Left lobe of liver (tissue), 2 donors: ENCODE results near the gene ZSWIM8. TPM values are rescaled to one million over a fixed set of nuclear protein-coding genes. Genes with fewer than 3 reads are reported as not detected.
A peak's percentile ranks its signal among the peaks of the same experiment; 100 is the strongest.
"Not testable (repeated sequence)": the region's sequence is repeated elsewhere in the genome, so short reads cannot be mapped to it uniquely, and the experiment has no call there.

Source experiments
- ATAC-seq: fragments of 200-7000 bp; cut with Tn5 transposase; one replicate; pipeline ENCODE4 v1.9.1; 2020; ENCODE audit warnings: mild to moderate bottlenecking, moderate library complexity
- DNase-seq: peaks from one replicate; pipeline ENCODE4 v3.0.0-alpha.2; 2020; ENCODE audit warnings: low spot score
- total RNA-seq: library from RNA; stranded (reverse); gene quantifications from one replicate; pipeline ENCODE4 v1.2.1, GENCODE V29; 2021
- donor health status: DM: no; HTN: no; CAD: no; lungs with moderate emphysema.
- donor health status: DM: no; HTN: yes; CAD: no.

Gene ZSWIM8
- total RNA-seq, 1 donor from 2014 or later = 101 TPM

DNA sequence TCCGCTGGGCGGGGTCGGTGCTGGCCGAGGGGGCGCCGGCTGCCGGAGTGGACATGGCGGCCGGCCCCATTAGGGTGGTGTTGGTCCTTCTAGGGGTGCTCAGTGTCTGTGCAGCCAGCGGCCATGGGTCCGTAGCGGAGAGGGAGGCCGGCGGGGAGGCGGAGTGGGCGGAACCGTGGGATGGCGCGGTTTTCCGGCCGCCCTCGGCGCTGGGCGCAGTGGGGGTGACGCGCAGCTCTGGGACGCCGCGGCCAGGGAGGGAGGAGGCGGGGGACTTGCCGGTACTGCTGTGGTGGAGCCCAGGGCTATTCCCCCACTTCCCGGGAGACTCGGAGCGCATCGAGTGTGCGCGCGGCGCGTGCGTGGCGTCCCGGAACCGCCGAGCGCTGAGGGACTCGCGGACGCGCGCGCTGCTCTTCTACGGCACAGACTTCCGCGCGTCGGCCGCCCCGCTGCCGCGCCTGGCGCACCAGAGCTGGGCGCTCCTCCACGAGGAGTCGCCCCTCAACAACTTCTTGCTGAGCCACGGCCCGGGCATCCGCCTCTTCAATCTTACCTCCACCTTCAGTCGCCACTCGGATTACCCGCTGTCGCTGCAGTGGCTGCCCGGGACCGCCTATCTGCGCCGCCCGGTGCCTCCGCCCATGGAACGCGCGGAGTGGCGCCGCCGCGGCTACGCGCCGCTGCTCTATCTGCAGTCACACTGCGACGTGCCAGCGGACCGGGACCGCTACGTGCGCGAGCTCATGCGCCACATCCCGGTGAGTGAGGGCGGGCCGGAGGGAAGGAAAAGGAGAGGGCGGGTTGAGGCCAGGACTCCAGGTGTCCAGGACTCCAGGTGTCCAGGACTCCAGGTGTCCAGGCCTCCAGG is 12.9 kb upstream of the ZSWIM8 start:
- peak; percentile 88 for DNase-seq
- peak; percentile 83 for ATAC-seq

GRCh38 chr10:73773152-73773879 is 12.1 kb upstream of the ZSWIM8 start:
- ATAC-seq (peak; percentile 0), DNase-seq (no peak)

DNA sequence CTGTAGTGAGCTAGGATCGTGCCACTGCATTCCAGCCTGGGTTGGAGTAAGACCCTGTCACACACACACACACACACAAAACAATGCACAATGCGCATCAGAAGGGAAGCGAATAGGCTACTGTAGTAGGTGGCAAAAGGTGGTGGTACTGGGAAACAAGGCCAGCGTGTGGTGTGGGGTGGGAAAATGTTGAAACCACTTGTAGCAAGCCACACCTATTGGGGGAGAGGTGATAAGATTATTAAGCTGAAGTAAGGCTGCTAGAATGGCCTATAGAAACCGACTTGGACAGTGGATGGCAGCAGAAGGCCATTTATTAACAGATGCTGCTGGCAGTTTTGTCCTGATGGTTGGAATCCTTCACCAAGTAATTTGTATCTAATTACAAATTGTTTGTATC is 10.8 kb upstream of the ZSWIM8 start:
- no peak for ATAC-seq
- no peak for DNase-seq

GRCh38 chr10:73779018-73779417 is 6.4 kb upstream of the ZSWIM8 start:
- no peak for ATAC-seq

GRCh38 chr10:73779539-73780197 is 5.7 kb upstream of the ZSWIM8 start:
- ATAC-seq = no peak
- no peak for DNase-seq

More at GRCh38 chr10:73779018-73779417, 6.4 kb upstream of the ZSWIM8 start:
- DNase-seq = no peak

DNA sequence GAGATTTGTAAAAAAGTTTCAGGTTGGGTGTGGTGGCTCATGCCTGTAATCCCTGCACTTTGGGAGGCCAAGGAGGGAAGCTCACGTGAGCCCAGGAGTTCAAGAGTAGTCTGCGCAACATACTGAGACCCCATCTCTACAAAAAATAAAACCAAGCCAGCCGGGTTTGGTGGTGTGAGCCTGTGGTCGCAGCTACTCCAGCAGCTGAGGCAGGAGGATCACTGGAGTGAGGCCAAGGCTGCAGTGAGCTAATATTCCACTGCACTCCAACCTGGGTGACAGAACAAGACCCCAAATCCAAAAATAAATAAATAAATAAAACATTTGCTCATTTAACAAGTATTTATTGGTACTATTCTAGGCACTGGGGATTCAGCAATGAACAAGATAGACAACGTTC is 5.1 kb upstream of the ZSWIM8 start:
- DNase-seq (no peak), ATAC-seq (no peak)

GRCh38 chr10:73780966-73781365 is 4.4 kb upstream of the ZSWIM8 start:
- ATAC-seq = no peak
- DNase-seq = no peak

DNA sequence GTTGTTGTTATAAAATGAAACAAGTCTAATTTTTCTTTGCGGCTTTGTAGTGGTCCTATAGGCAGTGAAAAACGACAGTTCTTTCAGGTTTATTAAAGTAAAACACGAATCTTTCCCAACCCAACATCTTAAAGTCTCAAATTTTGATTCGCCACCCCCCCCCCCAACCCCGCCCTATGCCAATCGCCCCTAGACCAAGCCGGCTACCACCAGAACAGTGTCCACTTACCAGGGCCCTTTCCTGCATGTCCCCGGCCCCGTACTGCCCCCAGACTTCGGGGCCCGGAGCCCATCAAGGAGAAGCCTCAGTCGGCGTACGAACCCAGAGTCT is 3.9 kb upstream of the ZSWIM8 start:
- DNase-seq = no peak
- ATAC-seq = no peak

DNA sequence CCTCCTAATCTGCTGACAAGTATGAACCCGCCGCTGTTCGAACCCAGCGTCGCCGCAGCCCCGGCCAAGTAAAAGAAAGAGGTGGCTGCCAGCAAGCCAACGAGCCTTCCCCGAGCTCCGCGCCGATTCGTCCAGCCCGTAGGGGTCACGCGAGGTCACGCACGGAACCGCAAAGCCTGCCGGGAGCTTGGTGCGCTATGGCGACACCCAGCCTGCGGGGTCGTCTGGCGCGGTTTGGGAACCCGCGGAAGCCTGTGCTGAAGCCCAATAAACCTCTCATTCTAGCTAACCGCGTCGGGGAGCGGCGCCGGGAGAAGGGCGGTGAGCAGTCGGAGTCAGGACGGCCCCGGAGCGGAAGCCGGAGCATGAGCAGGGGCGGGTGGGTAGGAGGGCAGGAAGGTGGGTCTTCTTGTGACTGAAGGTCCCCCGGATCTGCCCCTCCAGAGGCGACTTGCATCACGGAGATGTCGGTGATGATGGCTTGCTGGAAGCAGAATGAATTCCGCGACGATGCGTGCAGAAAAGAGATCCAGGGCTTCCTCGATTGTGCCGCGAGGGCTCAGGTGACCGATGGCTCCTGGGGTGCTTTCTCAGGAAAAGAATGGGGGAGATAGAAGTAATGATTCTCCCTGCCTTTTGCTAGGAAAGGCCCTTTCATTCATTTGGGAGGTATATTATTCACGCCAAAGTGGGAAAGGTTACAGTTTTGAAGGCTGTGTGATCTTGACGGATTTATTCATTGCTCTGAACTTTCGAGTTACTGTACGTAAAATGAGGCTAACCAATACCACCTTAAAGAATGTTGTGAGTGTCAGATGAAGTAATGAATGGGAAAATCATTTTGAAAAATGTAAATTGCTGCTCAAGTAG is 3.3 kb upstream of the ZSWIM8 start, which contains the start of gene CHCHD1:
Gene CHCHD1 (plus strand): TSS at position 170 of the 870 bp plus-strand sequence. CDS start 28 bp downstream, at position 198.
- peak; percentile 96 for DNase-seq
- peak; percentile 76 for ATAC-seq

GRCh38 chr10:73782749-73783085 is 2.7 kb upstream of the ZSWIM8 start:
- no peak for ATAC-seq
- no peak for DNase-seq

GRCh38 chr10:73785721-73786511 is 510 bp downstream of the ZSWIM8 start:
- ATAC-seq (peak; percentile 35), DNase-seq (peak; percentile 66)

DNA sequence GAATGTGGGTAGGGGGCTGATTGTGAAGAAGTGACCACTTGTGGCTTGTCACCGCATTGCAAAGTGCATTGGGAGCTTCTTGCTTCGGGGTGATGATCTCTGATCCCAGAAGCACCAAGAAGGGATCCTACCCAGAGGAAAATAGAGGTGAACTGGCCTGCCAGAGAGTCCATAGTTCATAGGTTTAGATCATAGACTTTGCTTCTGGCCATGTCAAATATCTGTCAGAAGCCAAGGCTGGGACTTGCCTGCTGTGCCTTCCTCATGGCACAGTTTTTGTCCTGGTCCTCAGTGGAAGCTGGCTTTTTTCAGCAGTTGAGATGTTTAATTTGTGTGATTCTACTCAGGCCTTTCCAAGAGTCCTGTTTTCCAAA is 1.1 kb downstream of the ZSWIM8 start:
- DNase-seq = no peak
- ATAC-seq = peak; percentile 51

- not testable (repeated sequence) for ATAC-seq, DNase-seq
Observed at GRCh38 chr10:73787031-73787800, 1.8 kb downstream of the ZSWIM8 start.

DNA sequence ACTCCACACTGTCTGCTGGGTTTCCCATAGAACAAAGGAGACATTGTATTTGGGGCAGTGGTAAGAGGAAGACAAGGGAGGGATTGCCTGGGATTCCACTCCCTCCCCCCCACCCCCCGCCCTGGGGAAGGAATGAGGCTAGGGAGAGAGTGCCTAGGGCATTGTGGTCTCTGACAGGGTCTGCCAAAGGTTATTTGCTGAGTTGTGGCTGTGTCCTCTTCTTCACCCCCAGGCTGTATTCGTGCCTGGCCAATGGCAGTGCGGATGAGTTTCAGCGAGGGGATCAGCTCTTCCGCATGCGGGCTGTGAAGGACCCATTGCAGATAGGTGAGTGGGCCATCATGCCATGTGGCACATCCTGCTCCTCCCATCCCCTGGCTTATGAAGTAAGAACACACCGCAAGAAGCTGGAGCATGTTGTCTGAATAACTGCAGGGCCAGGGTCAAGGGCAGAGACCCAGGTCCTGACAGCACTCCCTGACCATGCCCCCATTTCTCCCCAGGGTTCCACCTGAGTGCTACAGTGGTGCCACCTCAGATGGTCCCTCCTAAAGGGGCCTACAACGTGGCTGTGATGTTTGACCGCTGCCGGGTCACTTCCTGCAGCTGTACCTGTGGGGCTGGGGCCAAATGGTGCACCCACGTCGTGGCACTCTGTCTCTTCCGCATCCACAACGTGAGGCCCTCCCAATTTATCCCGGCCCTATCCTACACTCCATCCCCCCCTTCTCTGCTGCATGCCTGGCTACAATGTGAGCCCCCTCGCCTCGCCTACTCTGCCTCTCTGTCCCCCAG is 3.7 kb downstream of the ZSWIM8 start:
- no peak for ATAC-seq
- DNase-seq = no peak

DNA sequence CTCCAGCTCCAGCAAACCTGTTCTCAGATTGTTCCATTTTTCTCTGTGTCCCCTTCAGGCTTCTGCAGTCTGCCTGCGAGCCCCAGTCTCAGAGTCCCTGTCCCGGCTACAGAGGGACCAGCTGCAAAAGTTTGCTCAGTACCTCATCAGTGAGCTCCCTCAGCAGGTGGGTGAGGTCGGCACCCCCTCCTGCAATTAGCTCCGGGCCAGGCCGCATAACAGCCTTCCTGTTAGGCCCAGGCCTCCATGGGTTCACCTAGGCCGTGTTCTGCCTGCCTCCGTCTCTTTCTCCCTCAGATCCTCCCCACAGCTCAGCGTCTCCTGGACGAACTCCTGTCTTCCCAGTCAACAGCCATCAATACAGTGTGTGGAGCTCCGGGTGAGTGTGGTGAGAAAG is 4.3 kb downstream of the ZSWIM8 start:
- no peak for DNase-seq
- no peak for ATAC-seq

DNA sequence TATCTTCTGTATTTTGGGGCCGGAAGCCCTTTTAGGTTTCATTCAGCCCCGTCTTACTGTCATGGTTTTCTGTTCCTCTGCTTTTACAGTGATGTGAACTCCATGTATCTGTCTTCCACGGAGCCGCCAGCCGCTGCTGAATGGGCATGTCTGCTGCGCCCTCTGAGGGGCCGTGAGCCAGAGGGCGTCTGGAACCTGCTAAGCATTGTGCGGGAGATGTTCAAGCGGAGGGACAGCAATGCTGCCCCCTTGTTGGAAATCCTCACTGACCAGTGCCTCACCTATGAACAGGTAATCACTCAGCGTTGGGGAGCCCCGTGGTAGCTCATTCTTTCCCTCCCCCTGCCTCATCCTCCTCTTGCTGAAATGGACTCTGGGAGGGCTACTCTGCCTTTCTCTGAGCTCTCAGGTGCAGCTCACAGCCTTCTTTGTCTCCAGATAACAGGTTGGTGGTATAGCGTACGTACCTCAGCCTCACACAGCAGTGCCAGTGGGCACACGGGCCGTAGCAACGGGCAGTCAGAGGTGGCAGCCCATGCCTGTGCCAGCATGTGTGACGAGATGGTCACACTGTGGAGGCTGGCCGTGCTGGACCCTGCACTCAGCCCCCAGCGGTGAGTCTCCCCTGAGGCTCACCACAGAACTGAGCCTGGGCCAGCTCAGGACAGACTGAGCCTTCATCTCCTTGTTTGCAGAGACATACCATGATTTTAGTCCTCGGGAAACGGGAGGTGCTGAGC is 5.7 kb downstream of the ZSWIM8 start:
- ATAC-seq = no peak
- DNase-seq = no peak

GRCh38 chr10:73791871-73792400 is 6.5 kb downstream of the ZSWIM8 start:
- DNase-seq (no peak), ATAC-seq (no peak)
